Gastroesophageal sphincter (tissue), 3 donors: Measurements from ENCODE around the gene NME2.

ENCODE experiments used
- EP300 ChIP-seq: sonication (generic); formaldehyde crosslinking; IDR thresholded peaks from one replicate; pipeline ENCODE4 v1.6.1; 2017; ENCODE audit warnings: antibody characterized with exemption, mild to moderate bottlenecking
- POLR2A ChIP-seq, 2 donors: fragments of 450-650 bp; IDR thresholded peaks; one replicate each; pipeline ENCODE4 v1.6.1; 2017; ENCODE audit warnings: antibody characterized with exemption in 2 of 2, mild to moderate bottlenecking in 2 of 2, moderate library complexity in 1 of 2
- POLR2AphosphoS5 ChIP-seq: sonication (generic); formaldehyde crosslinking; IDR thresholded peaks from one replicate; pipeline ENCODE4 v1.6.1; 2017; ENCODE audit warnings: antibody characterized with exemption
- TF ChIP-seq, protein P1 (sequence below), 4 experiments: fragments of 200-600 bp in 2 of 4; fragments of 450-650 bp in 2 of 4; sonication (generic) in 1 of 4; IDR thresholded peaks; one replicate each; pipeline ENCODE4 v1.5.1; 2017 to 2019; ENCODE audit warnings: antibody characterized with exemption in 4 of 4, mild to moderate bottlenecking in 2 of 4, moderate library complexity in 2 of 4

DNA sequence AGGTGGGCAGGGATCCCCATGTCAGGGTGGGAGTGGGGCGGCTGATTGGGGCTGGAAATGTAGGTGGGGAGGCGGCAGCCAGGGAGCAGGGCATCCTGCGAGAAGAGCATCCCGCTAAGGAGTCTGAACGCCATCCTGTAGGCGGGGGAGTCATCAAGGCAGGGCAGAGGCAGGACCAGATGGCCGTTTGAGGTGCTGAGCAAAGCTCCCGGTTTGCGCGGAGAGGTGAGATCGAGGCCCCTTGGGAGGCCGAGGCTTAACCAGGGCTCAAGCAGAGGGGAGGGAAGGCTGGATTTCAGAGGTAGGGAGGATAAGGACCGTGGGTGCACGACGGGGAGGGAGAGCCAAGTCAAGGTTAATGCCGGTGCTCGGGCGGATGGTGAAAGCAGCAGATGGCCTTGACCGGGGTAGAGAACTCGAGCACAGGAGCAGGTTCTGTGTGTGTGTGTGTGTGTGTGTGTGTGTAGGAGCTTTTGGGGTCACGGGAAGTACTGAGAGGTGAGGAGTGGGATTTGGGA lies 472 bp upstream of the NME2 start:
- TF ChIP-seq POLR2A (IDR thresholded peaks at IDR 0.05) (no peak), EP300 (no peak), POLR2AphosphoS5 (no peak)
- TF ChIP-seq, protein P1, sequence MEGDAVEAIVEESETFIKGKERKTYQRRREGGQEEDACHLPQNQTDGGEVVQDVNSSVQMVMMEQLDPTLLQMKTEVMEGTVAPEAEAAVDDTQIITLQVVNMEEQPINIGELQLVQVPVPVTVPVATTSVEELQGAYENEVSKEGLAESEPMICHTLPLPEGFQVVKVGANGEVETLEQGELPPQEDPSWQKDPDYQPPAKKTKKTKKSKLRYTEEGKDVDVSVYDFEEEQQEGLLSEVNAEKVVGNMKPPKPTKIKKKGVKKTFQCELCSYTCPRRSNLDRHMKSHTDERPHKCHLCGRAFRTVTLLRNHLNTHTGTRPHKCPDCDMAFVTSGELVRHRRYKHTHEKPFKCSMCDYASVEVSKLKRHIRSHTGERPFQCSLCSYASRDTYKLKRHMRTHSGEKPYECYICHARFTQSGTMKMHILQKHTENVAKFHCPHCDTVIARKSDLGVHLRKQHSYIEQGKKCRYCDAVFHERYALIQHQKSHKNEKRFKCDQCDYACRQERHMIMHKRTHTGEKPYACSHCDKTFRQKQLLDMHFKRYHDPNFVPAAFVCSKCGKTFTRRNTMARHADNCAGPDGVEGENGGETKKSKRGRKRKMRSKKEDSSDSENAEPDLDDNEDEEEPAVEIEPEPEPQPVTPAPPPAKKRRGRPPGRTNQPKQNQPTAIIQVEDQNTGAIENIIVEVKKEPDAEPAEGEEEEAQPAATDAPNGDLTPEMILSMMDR (IDR thresholded peaks at IDR 0.05): no peak
